ENCODE data around the gene FOXP4. TPM values are rescaled to one million over a fixed set of nuclear protein-coding genes. Genes with fewer than 3 reads are reported as not detected.
"Not testable (repeated sequence)": the region's sequence is repeated elsewhere in the genome, so short reads cannot be mapped to it uniquely, and the experiment has no call there.

The FOXP4 gene
- total RNA-seq, 1 donor, result 2.2 TPM

- H3K4me3 ChIP-seq (ENCODE audit: low read depth, low read length), result no peak overlapping the region
- DNase-seq (ENCODE audit: low read depth), result no peak
- TF ChIP-seq CTCF (IDR thresholded peaks at IDR 0.05; ENCODE audit: insufficient read depth, low read depth, low read length), result no peak
Observed at GRCh38 chr6:41608443-41609151, 62.4 kb downstream of the FOXP4 start.

- H3K4me3 ChIP-seq (ENCODE audit: low read depth, low read length), result no peak overlapping the region
- no peak for DNase-seq (ENCODE audit: low read depth)
- TF ChIP-seq CTCF (IDR thresholded peaks at IDR 0.05; ENCODE audit: insufficient read depth, low read depth, low read length), result no peak
Observed at GRCh38 chr6:41614715-41615114, 68.5 kb downstream of the FOXP4 start.

- TF ChIP-seq CTCF (IDR thresholded peaks at IDR 0.05; ENCODE audit: insufficient read depth, low read depth, low read length), result no peak
- no peak overlapping the region for H3K4me3 ChIP-seq (ENCODE audit: low read depth, low read length)
Observed at GRCh38 chr6:41615311-41615710, 69.1 kb downstream of the FOXP4 start.

GRCh38 chr6:41618598-41618997 lies 72.4 kb downstream of the FOXP4 start:
- DNase-seq (ENCODE audit: low read depth), result no peak
- no peak for TF ChIP-seq CTCF (IDR thresholded peaks at IDR 0.05; ENCODE audit: insufficient read depth, low read depth, low read length)
- no peak overlapping the region for H3K4me3 ChIP-seq (ENCODE audit: low read depth, low read length)

More at GRCh38 chr6:41615311-41615710, 69.1 kb downstream of the FOXP4 start:
- no peak for DNase-seq (ENCODE audit: low read depth)

GRCh38 chr6:41619193-41619592 lies 73.0 kb downstream of the FOXP4 start:
- not testable (repeated sequence) for H3K4me3 ChIP-seq (ENCODE audit: low read depth, low read length); DNase-seq (ENCODE audit: low read depth)

GRCh38 chr6:41621367-41621766 lies 75.2 kb downstream of the FOXP4 start:
- no peak overlapping the region for H3K4me3 ChIP-seq (ENCODE audit: low read depth, low read length)
- TF ChIP-seq CTCF (IDR thresholded peaks at IDR 0.05; ENCODE audit: insufficient read depth, low read depth, low read length), result no peak
- no peak for DNase-seq (ENCODE audit: low read depth)

GRCh38 chr6:41621802-41622201 lies 75.6 kb downstream of the FOXP4 start:
- no peak for TF ChIP-seq CTCF (IDR thresholded peaks at IDR 0.05; ENCODE audit: insufficient read depth, low read depth, low read length)
- DNase-seq (ENCODE audit: low read depth), result no peak
- H3K4me3 ChIP-seq (ENCODE audit: low read depth, low read length), result no peak overlapping the region
